ENCODE results near the gene RUNX2. TPM values are rescaled to one million over a fixed set of nuclear protein-coding genes. Genes with fewer than 3 reads are reported as not detected.

Gene RUNX2
- total RNA-seq, 1 donor from 2014 or later, result 0.52 TPM

DNA sequence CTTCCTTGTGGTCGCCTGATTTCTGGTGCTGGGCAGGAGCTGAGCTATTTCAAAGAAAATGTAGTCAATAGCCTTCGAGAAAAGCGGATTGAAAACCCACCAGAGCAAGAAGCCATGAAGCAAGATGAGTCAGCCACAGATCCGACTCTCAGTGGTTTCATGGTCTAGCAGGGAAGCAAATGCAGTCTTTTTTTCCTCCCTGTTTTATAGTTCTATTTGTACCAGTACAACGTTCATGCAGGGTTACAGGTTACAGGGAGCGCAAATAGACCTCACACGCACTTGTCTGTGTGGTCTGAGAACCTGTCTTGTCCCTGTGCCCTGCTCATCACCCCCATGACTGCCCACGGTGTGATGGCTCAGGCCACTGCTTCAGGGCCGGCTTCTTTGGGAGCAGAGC is 359.4 kb downstream of the RUNX2 start:
- no peaks in the 10 kb centered on the region for H3K27me3 ChIP-seq (ENCODE audit: control insufficient read depth in 3 of 3, insufficient read depth in 3 of 3, low read length in 3 of 3)
- no peaks in the 10 kb centered on the region for H3K9me3 ChIP-seq (ENCODE audit: control insufficient read depth in 3 of 3, low read length in 3 of 3)
- H3K27ac ChIP-seq (ENCODE audit: low read depth, low read length), result no peak overlapping the region
- no peaks in the 10 kb centered on the region for H3K36me3 ChIP-seq (ENCODE audit: control insufficient read depth in 3 of 3, insufficient read depth in 3 of 3, low read length in 3 of 3)
- no peak overlapping the region for H3K4me3 ChIP-seq (ENCODE audit: low read length in 3 of 3)
- H3K9ac ChIP-seq (ENCODE audit: low read depth in 1 of 3, low read length in 3 of 3), result no peak overlapping the region
- H3K4me1 ChIP-seq (ENCODE audit: control insufficient read depth in 3 of 3, insufficient read depth in 3 of 3, low read length in 3 of 3), result no peaks in the 10 kb centered on the region

DNA sequence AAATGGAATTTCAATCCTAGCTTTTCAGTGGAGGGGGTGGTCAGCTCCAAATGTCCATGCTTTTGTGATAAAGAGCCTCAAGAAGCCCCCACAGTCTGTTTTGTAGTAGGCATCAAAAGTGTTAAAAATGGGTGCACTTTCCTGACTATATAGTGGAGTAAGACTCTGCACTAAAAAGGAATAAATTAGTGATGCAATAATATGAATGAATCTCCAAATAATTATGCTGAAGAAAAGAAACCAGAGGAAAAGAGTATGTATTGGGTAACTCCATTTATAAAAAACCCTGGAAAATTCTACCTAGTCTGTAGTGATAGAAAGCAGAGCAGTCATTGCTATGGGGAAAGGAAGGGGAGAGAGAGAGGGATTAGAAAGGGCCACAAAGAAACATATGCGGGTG is 360.1 kb downstream of the RUNX2 start:
- no peaks in the 10 kb centered on the region for H3K27me3 ChIP-seq (ENCODE audit: control insufficient read depth in 3 of 3, insufficient read depth in 3 of 3, low read length in 3 of 3)
- H3K27ac ChIP-seq (ENCODE audit: low read depth, low read length), result no peak overlapping the region
- H3K4me1 ChIP-seq (ENCODE audit: control insufficient read depth in 3 of 3, insufficient read depth in 3 of 3, low read length in 3 of 3), result no peaks in the 10 kb centered on the region
- H3K4me3 ChIP-seq (ENCODE audit: low read length in 3 of 3), result no peak overlapping the region
- H3K36me3 ChIP-seq (ENCODE audit: control insufficient read depth in 3 of 3, insufficient read depth in 3 of 3, low read length in 3 of 3), result no peaks in the 10 kb centered on the region
- H3K9ac ChIP-seq (ENCODE audit: low read depth in 1 of 3, low read length in 3 of 3), result no peak overlapping the region
- no peaks in the 10 kb centered on the region for H3K9me3 ChIP-seq (ENCODE audit: control insufficient read depth in 3 of 3, low read length in 3 of 3)

DNA sequence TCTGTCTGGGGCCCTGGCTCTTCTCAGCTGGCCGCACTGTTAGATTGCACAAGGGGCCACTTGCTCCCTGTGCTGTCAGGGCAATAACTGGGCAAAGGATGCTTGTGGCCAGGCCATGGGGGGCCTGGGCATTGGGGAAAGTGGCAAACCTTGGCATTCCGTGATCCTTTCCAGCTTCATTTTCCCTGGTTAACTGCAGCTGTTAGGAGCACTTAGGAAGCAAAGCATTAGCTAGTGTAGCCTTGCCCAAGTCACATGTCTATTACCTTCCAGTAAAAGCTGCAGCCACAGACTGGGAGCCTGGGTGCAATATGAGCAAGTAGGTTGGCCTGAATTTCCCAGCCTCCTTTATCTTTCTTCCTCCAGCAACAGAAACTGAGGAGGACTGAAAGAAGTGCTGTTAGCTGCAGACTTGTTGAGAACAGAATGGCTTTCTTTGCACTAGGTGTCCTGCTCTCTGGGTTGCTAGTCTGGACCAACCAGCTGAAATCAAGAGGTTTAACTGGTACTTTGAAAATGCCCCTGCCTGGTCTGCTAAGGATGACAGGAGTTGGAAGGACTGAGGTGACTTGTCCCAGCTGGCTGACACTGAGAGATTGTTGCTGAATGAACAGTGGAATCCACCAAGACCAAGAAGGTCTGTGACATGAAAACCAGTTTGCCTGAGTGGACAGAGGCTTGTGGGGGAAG is 361.9 kb downstream of the RUNX2 start:
- H3K9ac ChIP-seq (ENCODE audit: low read depth in 1 of 3, low read length in 3 of 3), result no peak overlapping the region
- no peak overlapping the region for H3K4me3 ChIP-seq (ENCODE audit: low read length in 3 of 3)
- no peaks in the 10 kb centered on the region for H3K4me1 ChIP-seq (ENCODE audit: control insufficient read depth in 3 of 3, insufficient read depth in 3 of 3, low read length in 3 of 3)
- no peaks in the 10 kb centered on the region for H3K36me3 ChIP-seq (ENCODE audit: control insufficient read depth in 3 of 3, insufficient read depth in 3 of 3, low read length in 3 of 3)
- H3K27ac ChIP-seq (ENCODE audit: low read depth, low read length), result no peak overlapping the region
- no peaks in the 10 kb centered on the region for H3K9me3 ChIP-seq (ENCODE audit: control insufficient read depth in 3 of 3, low read length in 3 of 3)
- H3K27me3 ChIP-seq (ENCODE audit: control insufficient read depth in 3 of 3, insufficient read depth in 3 of 3, low read length in 3 of 3), result no peaks in the 10 kb centered on the region

DNA sequence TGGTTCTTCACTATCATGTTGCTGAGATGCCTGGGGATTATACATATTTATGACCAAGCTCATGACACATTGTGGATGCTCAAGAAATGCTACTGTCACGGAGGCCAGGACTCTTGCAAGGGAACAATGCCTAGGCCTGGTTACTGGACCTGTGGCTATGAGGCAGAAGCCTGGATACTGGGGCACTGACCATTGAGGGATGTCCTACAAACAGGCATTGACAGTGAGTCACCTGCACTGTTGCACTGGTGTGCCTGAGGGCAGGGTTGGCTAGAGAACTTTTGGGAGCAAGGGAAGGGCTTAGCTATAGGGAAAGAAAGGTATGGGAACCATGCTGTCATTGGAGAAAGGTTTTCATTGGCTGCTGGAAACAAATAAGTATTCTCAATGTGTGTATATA is 362.7 kb downstream of the RUNX2 start:
- H3K27me3 ChIP-seq (ENCODE audit: control insufficient read depth in 3 of 3, insufficient read depth in 3 of 3, low read length in 3 of 3), result no peaks in the 10 kb centered on the region

DNA sequence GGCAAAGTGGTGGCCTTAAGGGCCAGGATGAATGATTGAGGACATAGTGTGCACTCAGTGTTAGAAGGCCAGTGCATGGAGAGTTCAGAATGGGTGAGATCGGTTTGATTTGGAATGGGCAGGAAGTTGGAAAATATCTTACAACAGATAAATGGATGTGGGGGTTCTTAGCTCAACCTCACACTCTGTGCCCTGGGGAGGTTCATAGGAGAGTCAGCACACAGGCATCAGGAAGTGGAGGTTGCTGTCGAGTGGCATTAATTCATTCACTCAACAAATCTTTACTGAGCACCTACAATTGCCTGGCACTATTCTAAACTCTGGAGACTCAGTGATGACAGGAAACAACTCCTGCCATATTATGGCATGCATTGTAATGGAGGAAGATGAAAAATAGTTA is 363.3 kb downstream of the RUNX2 start:
- no peaks in the 10 kb centered on the region for H3K27me3 ChIP-seq (ENCODE audit: control insufficient read depth in 3 of 3, insufficient read depth in 3 of 3, low read length in 3 of 3)
- H3K36me3 ChIP-seq (ENCODE audit: control insufficient read depth in 3 of 3, insufficient read depth in 3 of 3, low read length in 3 of 3), result no peaks in the 10 kb centered on the region
- no peak overlapping the region for H3K4me3 ChIP-seq (ENCODE audit: low read length in 3 of 3)
- H3K9ac ChIP-seq (ENCODE audit: low read depth in 1 of 3, low read length in 3 of 3), result no peak overlapping the region
- no peaks in the 10 kb centered on the region for H3K4me1 ChIP-seq (ENCODE audit: control insufficient read depth in 3 of 3, insufficient read depth in 3 of 3, low read length in 3 of 3)
- H3K9me3 ChIP-seq (ENCODE audit: control insufficient read depth in 3 of 3, low read length in 3 of 3), result no peaks in the 10 kb centered on the region
- H3K27ac ChIP-seq (ENCODE audit: low read depth, low read length), result no peak overlapping the region

More for the DNA sequence above, 362.7 kb downstream of the RUNX2 start:
- H3K4me1 ChIP-seq (ENCODE audit: control insufficient read depth in 3 of 3, insufficient read depth in 3 of 3, low read length in 3 of 3), result no peaks in the 10 kb centered on the region
- no peaks in the 10 kb centered on the region for H3K9me3 ChIP-seq (ENCODE audit: control insufficient read depth in 3 of 3, low read length in 3 of 3)
- no peak overlapping the region for H3K27ac ChIP-seq (ENCODE audit: low read depth, low read length)
- no peak overlapping the region for H3K4me3 ChIP-seq (ENCODE audit: low read length in 3 of 3)
- H3K9ac ChIP-seq (ENCODE audit: low read depth in 1 of 3, low read length in 3 of 3), result no peak overlapping the region
- no peaks in the 10 kb centered on the region for H3K36me3 ChIP-seq (ENCODE audit: control insufficient read depth in 3 of 3, insufficient read depth in 3 of 3, low read length in 3 of 3)

DNA sequence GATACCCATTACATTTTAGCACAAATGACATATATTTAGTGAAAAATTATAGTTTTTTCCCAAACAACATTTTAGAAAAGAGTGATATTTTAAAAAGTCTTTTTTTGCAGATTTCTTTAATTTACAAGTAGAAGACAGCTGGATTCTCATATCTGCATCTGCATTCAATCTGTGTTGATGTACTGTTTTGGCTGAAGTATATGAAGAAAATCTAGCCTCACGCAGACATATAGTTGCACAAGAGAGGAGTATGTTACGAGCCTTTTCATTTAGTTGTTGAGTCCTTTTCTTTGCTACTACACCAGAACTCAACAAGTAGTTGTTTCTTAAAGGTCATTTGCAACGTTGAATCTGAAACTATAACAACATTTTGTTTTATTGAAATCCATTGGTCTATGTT is 363.9 kb downstream of the RUNX2 start:
- Histone ChIP-seq H3K27ac (ENCODE audit: low read depth, low read length) (no peak overlapping the region), H3K9ac (ENCODE audit: low read depth in 1 of 3, low read length in 3 of 3) (no peak overlapping the region), H3K4me1 (ENCODE audit: control insufficient read depth in 3 of 3, insufficient read depth in 3 of 3, low read length in 3 of 3) (no peaks in the 10 kb centered on the region)

DNA sequence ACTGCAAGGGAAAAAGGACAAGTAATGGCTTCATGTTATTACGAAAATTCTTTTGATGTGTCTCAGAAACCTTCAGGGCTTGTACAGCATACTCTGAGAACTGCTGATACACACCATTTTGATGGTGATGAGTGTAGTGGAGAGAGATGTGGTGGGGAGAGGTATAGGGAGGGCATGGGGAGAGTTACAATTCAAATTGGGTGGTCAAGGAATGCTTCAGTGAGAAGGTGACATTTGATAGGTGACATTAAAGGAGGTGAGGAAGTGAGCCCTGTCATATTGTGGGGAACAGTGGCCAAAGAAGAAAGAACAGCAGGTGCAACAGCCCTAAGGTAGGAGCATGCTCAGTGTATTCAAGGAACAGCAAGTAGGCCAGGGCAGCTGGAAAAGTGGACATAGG is 368.6 kb downstream of the RUNX2 start:
- no peak overlapping the region for H3K27ac ChIP-seq (ENCODE audit: low read depth, low read length)

More for the DNA sequence above, 363.9 kb downstream of the RUNX2 start:
- Histone ChIP-seq H3K27me3 (ENCODE audit: control insufficient read depth in 3 of 3, insufficient read depth in 3 of 3, low read length in 3 of 3) (no peaks in the 10 kb centered on the region), H3K9me3 (ENCODE audit: control insufficient read depth in 3 of 3, low read length in 3 of 3) (no peaks in the 10 kb centered on the region), H3K36me3 (ENCODE audit: control insufficient read depth in 3 of 3, insufficient read depth in 3 of 3, low read length in 3 of 3) (no peaks in the 10 kb centered on the region), H3K4me3 (ENCODE audit: low read length in 3 of 3) (no peak overlapping the region)

DNA sequence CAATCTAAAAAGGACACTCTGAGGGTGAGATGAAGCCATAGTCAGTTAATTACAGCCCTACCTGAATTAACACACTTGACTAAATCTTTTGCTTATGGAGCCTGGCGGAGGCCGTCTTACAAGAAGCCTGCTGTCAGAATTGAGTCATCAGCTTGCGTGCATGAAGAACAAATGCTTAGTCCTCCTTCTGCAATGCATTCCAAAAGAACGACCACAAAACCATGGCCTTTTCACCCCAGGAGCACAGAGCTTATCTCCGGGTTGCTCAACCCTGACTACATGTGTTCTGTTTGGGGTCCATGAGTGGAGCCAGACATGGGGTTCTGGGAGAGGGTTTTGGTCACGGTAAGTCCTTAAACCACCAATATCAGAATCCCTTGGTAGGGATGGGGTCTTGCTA is 369.5 kb downstream of the RUNX2 start:
- Histone ChIP-seq H3K27ac (ENCODE audit: low read depth, low read length) (no peak overlapping the region), H3K4me1 (ENCODE audit: control insufficient read depth in 3 of 3, insufficient read depth in 3 of 3, low read length in 3 of 3) (no peaks in the 10 kb centered on the region), H3K9ac (ENCODE audit: low read depth in 1 of 3, low read length in 3 of 3) (no peak overlapping the region), H3K9me3 (ENCODE audit: control insufficient read depth in 3 of 3, low read length in 3 of 3) (no peaks in the 10 kb centered on the region), H3K36me3 (ENCODE audit: control insufficient read depth in 3 of 3, insufficient read depth in 3 of 3, low read length in 3 of 3) (no peaks in the 10 kb centered on the region), H3K4me3 (ENCODE audit: low read length in 3 of 3) (no peak overlapping the region), H3K27me3 (ENCODE audit: control insufficient read depth in 3 of 3, insufficient read depth in 3 of 3, low read length in 3 of 3) (no peaks in the 10 kb centered on the region)

More for the DNA sequence above, 368.6 kb downstream of the RUNX2 start:
- no peak overlapping the region for H3K4me3 ChIP-seq (ENCODE audit: low read length in 3 of 3)
- no peaks in the 10 kb centered on the region for H3K27me3 ChIP-seq (ENCODE audit: control insufficient read depth in 3 of 3, insufficient read depth in 3 of 3, low read length in 3 of 3)
- H3K4me1 ChIP-seq (ENCODE audit: control insufficient read depth in 3 of 3, insufficient read depth in 3 of 3, low read length in 3 of 3), result no peaks in the 10 kb centered on the region
- H3K9me3 ChIP-seq (ENCODE audit: control insufficient read depth in 3 of 3, low read length in 3 of 3), result no peaks in the 10 kb centered on the region
- H3K9ac ChIP-seq (ENCODE audit: low read depth in 1 of 3, low read length in 3 of 3), result no peak overlapping the region
- H3K36me3 ChIP-seq (ENCODE audit: control insufficient read depth in 3 of 3, insufficient read depth in 3 of 3, low read length in 3 of 3), result no peaks in the 10 kb centered on the region

DNA sequence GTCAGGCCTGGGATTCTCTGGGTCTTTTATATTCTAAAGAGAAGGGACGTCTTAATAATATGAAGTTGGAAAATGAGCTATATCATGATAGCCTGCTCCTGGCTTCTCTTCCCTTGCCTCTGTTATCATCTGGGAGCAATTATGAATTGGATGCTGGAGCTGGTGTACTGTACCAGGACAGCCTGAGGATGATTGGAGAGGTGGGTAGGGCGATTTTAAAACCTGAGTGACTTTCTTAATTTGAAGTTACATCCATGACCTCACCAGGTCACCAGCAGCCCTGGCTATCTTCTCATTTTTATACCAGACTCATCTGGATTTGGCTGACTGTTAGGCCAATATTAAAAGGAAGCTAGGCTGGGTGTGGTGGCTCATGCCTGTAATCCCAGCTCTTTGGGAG is 369.9 kb downstream of the RUNX2 start:
- H3K4me1 ChIP-seq (ENCODE audit: control insufficient read depth in 3 of 3, insufficient read depth in 3 of 3, low read length in 3 of 3), result no peaks in the 10 kb centered on the region
- H3K36me3 ChIP-seq (ENCODE audit: control insufficient read depth in 3 of 3, insufficient read depth in 3 of 3, low read length in 3 of 3), result no peaks in the 10 kb centered on the region
- H3K9ac ChIP-seq (ENCODE audit: low read depth in 1 of 3, low read length in 3 of 3), result no peak overlapping the region
- no peaks in the 10 kb centered on the region for H3K9me3 ChIP-seq (ENCODE audit: control insufficient read depth in 3 of 3, low read length in 3 of 3)
- H3K4me3 ChIP-seq (ENCODE audit: low read length in 3 of 3), result no peak overlapping the region
- H3K27ac ChIP-seq (ENCODE audit: low read depth, low read length), result no peak overlapping the region
- no peaks in the 10 kb centered on the region for H3K27me3 ChIP-seq (ENCODE audit: control insufficient read depth in 3 of 3, insufficient read depth in 3 of 3, low read length in 3 of 3)

DNA sequence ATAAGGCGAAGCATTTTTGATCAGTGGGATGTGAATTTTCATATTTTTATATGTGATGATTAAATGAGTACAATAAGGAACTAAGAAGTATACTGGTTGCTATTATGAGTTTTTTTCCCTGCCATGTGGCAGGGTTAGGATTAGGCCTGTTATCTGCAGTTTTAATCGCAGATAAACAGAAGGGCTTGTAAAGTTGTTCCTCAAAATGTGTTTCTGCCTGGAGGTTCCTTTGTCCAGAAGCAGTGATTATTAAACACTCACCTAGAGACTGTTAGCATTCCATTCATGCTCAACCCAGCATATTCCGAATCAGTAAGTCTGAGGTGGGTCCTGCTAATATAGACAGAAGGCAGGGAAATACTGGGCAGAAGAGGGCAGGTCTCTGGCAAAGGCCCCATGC is 371.5 kb downstream of the RUNX2 start:
- no peaks in the 10 kb centered on the region for H3K27me3 ChIP-seq (ENCODE audit: control insufficient read depth in 3 of 3, insufficient read depth in 3 of 3, low read length in 3 of 3)
- no peak overlapping the region for H3K4me3 ChIP-seq (ENCODE audit: low read length in 3 of 3)
- H3K9ac ChIP-seq (ENCODE audit: low read depth in 1 of 3, low read length in 3 of 3), result no peak overlapping the region
- no peak overlapping the region for H3K27ac ChIP-seq (ENCODE audit: low read depth, low read length)
- no peaks in the 10 kb centered on the region for H3K9me3 ChIP-seq (ENCODE audit: control insufficient read depth in 3 of 3, low read length in 3 of 3)
- no peaks in the 10 kb centered on the region for H3K4me1 ChIP-seq (ENCODE audit: control insufficient read depth in 3 of 3, insufficient read depth in 3 of 3, low read length in 3 of 3)
- H3K36me3 ChIP-seq (ENCODE audit: control insufficient read depth in 3 of 3, insufficient read depth in 3 of 3, low read length in 3 of 3), result no peaks in the 10 kb centered on the region

Data from skeletal muscle tissue (tissue), 4 donors.